Neuronal stem cell (in vitro differentiated cells): ENCODE measurements around the gene HIPK4.

Experiments used
- DNase-seq: peaks from one replicate; pipeline ENCODE4 v3.0.0-alpha.2; 2013; ENCODE audit warnings: low spot score
- H2AFZ ChIP-seq: one replicate; pipeline ENCODE4 v1.6.1; 2013; ENCODE audit warnings: mild to moderate bottlenecking, low read length, inconsistent platforms
- H2AK5ac ChIP-seq: 2 replicates; pipeline ENCODE4 v1.6.1; 2013; ENCODE audit warnings: low read depth, mild to moderate bottlenecking, inconsistent platforms, low read length, moderate library complexity, mixed read lengths
- H2BK120ac ChIP-seq: 2 replicates; pipeline ENCODE4 v1.6.1; 2013; ENCODE audit warnings: low read depth, mild to moderate bottlenecking, inconsistent platforms, low read length, moderate library complexity, mixed read lengths
- H2BK12ac ChIP-seq: one replicate; pipeline ENCODE4 v1.6.1; 2013; ENCODE audit warnings: low read length, inconsistent platforms
- H2BK15ac ChIP-seq: 2 replicates; pipeline ENCODE4 v1.6.1; 2013; ENCODE audit warnings: mild to moderate bottlenecking, low read length, inconsistent platforms, mixed read lengths
- H2BK5ac ChIP-seq: one replicate; pipeline ENCODE4 v1.6.1; 2013; ENCODE audit warnings: inconsistent platforms, mild to moderate bottlenecking, low read length, moderate library complexity
- H3K14ac ChIP-seq: one replicate; pipeline ENCODE4 v1.6.1; 2013; ENCODE audit warnings: low read length, inconsistent platforms
- H3K18ac ChIP-seq: 2 replicates; pipeline ENCODE4 v1.6.1; 2013; ENCODE audit warnings: low read length, inconsistent platforms
- H3K23ac ChIP-seq: 2 replicates; pipeline ENCODE4 v1.6.1; 2013; ENCODE audit warnings: low read depth, mild to moderate bottlenecking, mixed read lengths, low read length, inconsistent platforms; ENCODE audit not compliant: poor library complexity
- H3K27ac ChIP-seq: replicated peaks from 3 replicates; pipeline ENCODE4 v1.5.1; 2013; ENCODE audit warnings: low read length, inconsistent platforms
- H3K27me3 ChIP-seq, 3 experiments: 2 replicates each; pipeline ENCODE4 v1.6.1; 2013; ENCODE audit warnings: low read length in 3 of 3, mild to moderate bottlenecking in 2 of 3, inconsistent platforms in 1 of 3, low read depth in 1 of 3, mixed read lengths in 1 of 3, moderate library complexity in 1 of 3; ENCODE audit not compliant: control insufficient read depth in 3 of 3, insufficient read depth in 3 of 3
- H3K36me3 ChIP-seq, 2 donors: replicated peaks in 1 of 2; 2 replicates each; pipeline ENCODE4 v1.6.1; 2013; ENCODE audit warnings: low read length in 2 of 2; ENCODE audit not compliant: control insufficient read depth in 2 of 2, insufficient read depth in 2 of 2
- H3K4ac ChIP-seq: 2 replicates; pipeline ENCODE4 v1.6.1; 2013; ENCODE audit warnings: inconsistent platforms, mild to moderate bottlenecking, low read length, moderate library complexity
- H3K4me1 ChIP-seq, 2 donors: 1 replicate in 1 of 2; 2 replicates in 1 of 2; pipeline ENCODE4 v1.6.1; 2013; ENCODE audit warnings: low read length in 2 of 2, low read depth in 1 of 2; ENCODE audit not compliant: control insufficient read depth in 2 of 2, insufficient read depth in 1 of 2
- H3K4me2 ChIP-seq: one replicate; pipeline ENCODE4 v1.6.1; 2013; ENCODE audit warnings: mild to moderate bottlenecking, low read length, inconsistent platforms; ENCODE audit not compliant: insufficient read depth, poor library complexity, severe bottlenecking
- H3K4me3 ChIP-seq, 2 donors: 2 replicates each; pipeline ENCODE4 v1.5.1; 2013; ENCODE audit warnings: low read length in 2 of 2, mild to moderate bottlenecking in 2 of 2, inconsistent platforms in 1 of 2, moderate library complexity in 1 of 2
- H3K79me1 ChIP-seq: one replicate; pipeline ENCODE4 v1.6.1; 2013; ENCODE audit warnings: low read depth, mild to moderate bottlenecking, inconsistent platforms, low read length, moderate library complexity
- H3K9ac ChIP-seq: one replicate; pipeline ENCODE4 v1.6.1; 2013; ENCODE audit warnings: mild to moderate bottlenecking, low read depth, low read length, inconsistent platforms; ENCODE audit not compliant: poor library complexity
- H3K9me3 ChIP-seq, 2 donors: replicated peaks in 1 of 2; 2 replicates each; pipeline versions ENCODE3 to v1.6.1; 2013; ENCODE audit warnings: low read length in 2 of 2, mild to moderate bottlenecking in 2 of 2, inconsistent platforms in 1 of 2, low read depth in 1 of 2, mixed read lengths in 1 of 2, moderate library complexity in 1 of 2; ENCODE audit not compliant: control insufficient read depth in 2 of 2, insufficient read depth in 1 of 2
- H4K8ac ChIP-seq: one replicate; pipeline ENCODE4 v1.6.1; 2013; ENCODE audit warnings: low read depth, mild to moderate bottlenecking, inconsistent platforms, low read length, moderate library complexity
- H4K91ac ChIP-seq: one replicate; pipeline ENCODE4 v1.6.1; 2013; ENCODE audit warnings: low read length, low read depth, mild to moderate bottlenecking, inconsistent platforms; ENCODE audit not compliant: poor library complexity
- WGBS, 2 donors: extraction: QIAGEN DNeasy Blood & Tissue Kit; methylation state at CpG; one replicate each; pipeline ENCODE4 v1.1.7; 2013; ENCODE audit warnings: missing lambda C conversion rate in 2 of 2, mixed read lengths in 1 of 2; ENCODE audit not compliant: insufficient read length in 2 of 2, insufficient replicate concordance in 1 of 2; ENCODE audit errors: extremely low coverage in 2 of 2; 5-methylcytosine and 5-hydroxymethylcytosine counted together

HIPK4 gene

GRCh38 chr19:40378509-40378908 lies 11.5 kb downstream of the HIPK4 start:
- no peaks in the 10 kb centered on the region for H3K27me3 ChIP-seq
- no peak overlapping the region for H4K8ac ChIP-seq
- peaks cover 0 to 4% of the 10 kb centered on the region in 2 donors for H3K9me3 ChIP-seq
- no peak overlapping the region for H2BK120ac ChIP-seq
- H3K14ac ChIP-seq, result no peak overlapping the region
- DNase-seq, result no peak
- no peak overlapping the region for H3K27ac ChIP-seq
- no peak overlapping the region for H3K4me2 ChIP-seq
- no CpG with 5 or more reads among the region's 2 CpGs for WGBS, 2 donors
- H3K4me1 ChIP-seq, result no peaks in the 10 kb centered on the region
- H3K36me3 ChIP-seq, result peaks cover 37 to 52% of the 10 kb centered on the region in 2 donors
- no peak overlapping the region for H3K4me3 ChIP-seq
- no peak overlapping the region for H3K9ac ChIP-seq
- H2BK12ac ChIP-seq, result no peak overlapping the region
- H2AK5ac ChIP-seq, result no peak overlapping the region
- no peak overlapping the region for H3K23ac ChIP-seq
- no peak overlapping the region for H2AFZ ChIP-seq
- H2BK15ac ChIP-seq, result no peak overlapping the region
- H3K4ac ChIP-seq, result no peak overlapping the region
- peaks cover 10% of the 10 kb centered on the region for H3K79me1 ChIP-seq
- no peak overlapping the region for H4K91ac ChIP-seq
- H3K18ac ChIP-seq, result no peak overlapping the region
- no peak overlapping the region for H2BK5ac ChIP-seq

- no peak overlapping the region for H2BK12ac ChIP-seq
- H3K9ac ChIP-seq, result no peak overlapping the region
- H3K9me3 ChIP-seq, result peaks cover 0 to 4% of the 10 kb centered on the region in 2 donors
- peaks cover 10% of the 10 kb centered on the region for H3K79me1 ChIP-seq
- no peak for DNase-seq
- H3K27ac ChIP-seq, result no peak overlapping the region
- no peak overlapping the region for H2BK120ac ChIP-seq
- H2BK5ac ChIP-seq, result no peak overlapping the region
- no peak overlapping the region for H2AK5ac ChIP-seq
- H4K8ac ChIP-seq, result peak overlapping the region; percentile 43
- peaks cover 39 to 57% of the 10 kb centered on the region in 2 donors for H3K36me3 ChIP-seq
- H3K4me2 ChIP-seq, result no peak overlapping the region
- H3K4ac ChIP-seq, result no peak overlapping the region
- H3K27me3 ChIP-seq, result no peaks in the 10 kb centered on the region
- H3K23ac ChIP-seq, result no peak overlapping the region
- H2BK15ac ChIP-seq, result no peak overlapping the region
- H3K18ac ChIP-seq, result no peak overlapping the region
- peak overlapping the region in 1 of 2 donors; percentile 55 for H3K4me3 ChIP-seq
- no peaks in the 10 kb centered on the region for H3K4me1 ChIP-seq
- H2AFZ ChIP-seq, result no peak overlapping the region
- WGBS, 2 donors, result no CpG with 5 or more reads among the region's 25 CpGs
- no peak overlapping the region for H4K91ac ChIP-seq
- H3K14ac ChIP-seq, result no peak overlapping the region
Measured at GRCh38 chr19:40377876-40378385, 12.1 kb downstream of the HIPK4 start.

GRCh38 chr19:40376286-40376862 lies 13.6 kb downstream of the HIPK4 start:
- no peak overlapping the region for H4K91ac ChIP-seq
- no peak overlapping the region for H4K8ac ChIP-seq
- peak overlapping the region in 1 of 2 donors; percentile 38 for H3K4me3 ChIP-seq
- no peak overlapping the region for H2BK12ac ChIP-seq
- H2BK15ac ChIP-seq, result no peak overlapping the region
- H3K36me3 ChIP-seq, result peaks cover 52 to 72% of the 10 kb centered on the region in 2 donors
- H2BK5ac ChIP-seq, result no peak overlapping the region
- H3K18ac ChIP-seq, result no peak overlapping the region
- no peak overlapping the region for H3K4me2 ChIP-seq
- peaks cover 11% of the 10 kb centered on the region for H3K79me1 ChIP-seq
- no peak overlapping the region for H2AK5ac ChIP-seq
- no peak overlapping the region for H3K14ac ChIP-seq
- no peak for DNase-seq
- peak overlapping the region; percentile 81 for H3K9ac ChIP-seq
- H3K27me3 ChIP-seq, result no peaks in the 10 kb centered on the region
- H2BK120ac ChIP-seq, result no peak overlapping the region
- H2AFZ ChIP-seq, result no peak overlapping the region
- no peaks in the 10 kb centered on the region for H3K4me1 ChIP-seq
- no peak overlapping the region for H3K27ac ChIP-seq
- H3K4ac ChIP-seq, result no peak overlapping the region
- peaks cover 0 to 4% of the 10 kb centered on the region in 2 donors for H3K9me3 ChIP-seq
- no CpG with 5 or more reads among the region's 17 CpGs for WGBS, 2 donors
- H3K23ac ChIP-seq, result peak overlapping the region; percentile 80

- Histone ChIP-seq H3K36me3 (peaks cover 58 to 83% of the 10 kb centered on the region in 2 donors), H2BK120ac (no peak overlapping the region), H3K4me2 (no peak overlapping the region)
Measured at GRCh38 chr19:40374084-40374483, 15.9 kb downstream of the HIPK4 start.

More at GRCh38 chr19:40374084-40374483, 15.9 kb downstream of the HIPK4 start:
- Histone ChIP-seq H3K4me1 (no peaks in the 10 kb centered on the region), H3K4me3 (no peak overlapping the region), H3K27ac (no peak overlapping the region), H3K18ac (no peak overlapping the region), H2BK12ac (no peak overlapping the region), H3K23ac (no peak overlapping the region), H3K9me3 (peaks cover 0 to 3% of the 10 kb centered on the region in 2 donors), H3K14ac (no peak overlapping the region), H2BK15ac (no peak overlapping the region), H3K9ac (no peak overlapping the region), H3K4ac (no peak overlapping the region), H3K27me3 (no peaks in the 10 kb centered on the region), H3K79me1 (peaks cover 4% of the 10 kb centered on the region), H4K91ac (no peak overlapping the region), H2BK5ac (no peak overlapping the region), H4K8ac (no peak overlapping the region), H2AK5ac (no peak overlapping the region), H2AFZ (no peak overlapping the region)
- no CpG with 5 or more reads among the region's 7 CpGs for WGBS, 2 donors
- no peak for DNase-seq
